GM15510 (cell line): ENCODE measurements around the gene OXLD1.

Source experiments
- POLR2A ChIP-seq: IDR thresholded peaks from 3 replicates; pipeline ENCODE4 v1.6.1; 2011; ENCODE audit warnings: borderline replicate concordance; ENCODE audit not compliant: insufficient read length; ENCODE audit errors: extremely low read depth

The OXLD1 gene

DNA sequence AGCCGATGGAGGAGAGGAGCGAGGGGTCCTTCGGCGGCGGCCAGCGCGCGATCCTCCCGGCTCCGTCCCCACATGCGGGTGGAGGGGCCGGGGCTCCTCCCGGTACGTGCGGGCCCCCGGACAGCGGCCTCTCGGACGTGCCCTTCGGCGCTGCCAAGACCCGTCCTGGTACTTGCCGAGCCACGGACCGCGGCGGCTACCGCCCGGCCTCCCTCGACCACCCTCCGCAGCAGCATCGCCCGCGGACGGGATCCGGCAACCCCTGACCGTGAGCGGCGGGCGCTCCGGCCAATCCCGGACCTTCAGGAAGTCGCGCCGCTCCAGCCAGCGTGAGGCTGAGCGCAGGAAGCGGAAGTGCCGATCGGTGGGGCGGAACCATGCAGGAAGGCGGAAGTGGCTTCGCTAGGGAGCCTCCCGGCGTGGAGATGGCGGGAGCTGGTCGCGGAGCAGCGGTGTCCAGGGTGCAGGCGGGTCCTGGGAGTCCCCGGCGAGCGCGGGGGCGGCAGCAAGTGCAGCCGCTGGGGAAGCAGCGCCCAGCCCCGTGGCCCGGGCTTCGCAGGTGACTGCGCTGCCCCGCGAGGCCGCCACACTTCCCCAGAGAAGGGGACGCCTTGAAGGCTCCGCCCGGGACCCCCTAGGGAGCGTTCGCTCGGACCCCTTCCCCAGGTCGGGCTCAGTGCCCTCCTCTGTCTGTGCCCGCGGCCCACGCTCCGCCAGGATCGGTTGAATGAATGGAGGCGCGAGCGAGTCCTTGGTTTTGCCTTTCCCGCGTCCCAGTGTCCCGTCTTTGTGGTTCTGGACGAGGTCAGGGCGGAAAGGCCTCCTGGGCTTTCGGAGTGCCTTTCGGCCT is at the start of gene OXLD1, which contains the start of gene CCDC137:
TSS of gene OXLD1 (minus strand) at position 264 of the 850 bp plus-strand sequence. CDS start at position 236, 28 bp downstream.
TSS of gene CCDC137 (plus strand) at position 396 of the 850 bp plus-strand sequence. CDS start at position 426, 30 bp downstream.
- peak; percentile 98 for TF ChIP-seq POLR2A

- TF ChIP-seq POLR2A, result no peak
Measured at GRCh38 chr17:81715107-81715871, 48.9 kb upstream of the OXLD1 start.

- TF ChIP-seq POLR2A, result no peak
Measured at GRCh38 chr17:81714412-81715106, 48.2 kb upstream of the OXLD1 start.

GRCh38 chr17:81713556-81714411 is 47.4 kb upstream of the OXLD1 start:
- no peak for TF ChIP-seq POLR2A

GRCh38 chr17:81713004-81713555 is 46.7 kb upstream of the OXLD1 start:
- TF ChIP-seq POLR2A, result no peak

DNA sequence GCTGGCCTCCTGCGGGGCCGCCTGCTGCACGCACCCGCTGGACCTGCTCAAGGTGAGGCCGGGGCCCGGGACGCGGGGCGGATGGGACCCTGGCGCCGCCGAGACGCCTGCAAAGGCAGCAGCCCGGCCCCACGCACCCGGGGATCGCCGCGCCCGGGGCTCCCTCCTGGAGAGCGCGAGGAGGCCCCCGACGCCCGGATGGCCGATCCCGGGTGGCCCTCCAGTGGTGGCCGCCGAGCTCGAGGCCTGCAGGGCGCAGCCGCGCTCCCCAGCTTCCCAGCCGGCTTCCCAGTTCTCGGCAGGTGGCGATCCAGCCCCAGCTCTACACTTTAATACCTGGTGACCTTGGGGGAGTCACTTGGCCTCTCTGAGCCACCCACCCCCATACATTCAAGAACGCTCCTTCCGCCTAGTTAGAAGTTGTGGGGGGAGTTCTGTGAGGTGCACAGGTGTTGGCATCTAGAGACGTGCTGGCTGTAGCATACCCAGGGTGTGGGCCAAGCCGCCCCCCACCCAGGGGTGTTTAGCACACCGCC is 46.1 kb upstream of the OXLD1 start:
- no peak for TF ChIP-seq POLR2A

DNA sequence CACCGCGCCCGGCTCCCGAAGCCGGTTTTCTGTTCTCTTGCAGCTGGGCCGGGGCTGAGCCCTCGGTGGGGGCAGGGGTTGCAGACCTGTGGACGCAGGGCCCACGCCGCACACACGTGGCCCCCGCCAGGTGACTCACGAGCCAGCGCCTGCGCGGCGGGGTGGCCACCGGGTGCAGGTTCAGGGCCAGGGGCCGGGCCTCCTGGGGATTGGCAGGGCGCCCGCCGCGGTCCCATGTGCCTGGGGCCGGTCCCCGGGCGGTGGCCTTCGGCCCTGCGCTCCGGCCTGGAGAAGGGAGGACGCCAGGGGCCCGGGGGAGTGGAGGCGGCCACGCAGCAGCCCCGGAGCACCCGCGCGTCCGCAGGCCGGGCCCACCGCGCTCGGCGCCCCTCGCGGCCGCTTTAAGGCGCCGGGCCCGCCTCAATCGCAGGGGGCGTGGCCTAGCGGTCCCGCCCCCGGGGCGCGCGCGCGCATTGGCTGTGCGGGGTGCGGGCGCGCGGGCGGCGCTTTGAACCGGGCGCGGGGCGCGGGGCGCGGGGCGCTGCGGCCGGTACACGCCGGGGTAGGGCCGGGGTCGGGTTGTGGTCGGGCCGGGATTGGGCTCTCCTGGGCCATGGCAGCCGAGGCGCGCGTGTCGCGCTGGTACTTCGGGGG is 45.5 kb upstream of the OXLD1 start, which contains the start of gene SLC25A10:
TSS of gene SLC25A10 (plus strand) at position 471 of the 654 bp plus-strand sequence. CDS start at position 614, 143 bp downstream.
- TF ChIP-seq POLR2A, result peak; percentile 47

DNA sequence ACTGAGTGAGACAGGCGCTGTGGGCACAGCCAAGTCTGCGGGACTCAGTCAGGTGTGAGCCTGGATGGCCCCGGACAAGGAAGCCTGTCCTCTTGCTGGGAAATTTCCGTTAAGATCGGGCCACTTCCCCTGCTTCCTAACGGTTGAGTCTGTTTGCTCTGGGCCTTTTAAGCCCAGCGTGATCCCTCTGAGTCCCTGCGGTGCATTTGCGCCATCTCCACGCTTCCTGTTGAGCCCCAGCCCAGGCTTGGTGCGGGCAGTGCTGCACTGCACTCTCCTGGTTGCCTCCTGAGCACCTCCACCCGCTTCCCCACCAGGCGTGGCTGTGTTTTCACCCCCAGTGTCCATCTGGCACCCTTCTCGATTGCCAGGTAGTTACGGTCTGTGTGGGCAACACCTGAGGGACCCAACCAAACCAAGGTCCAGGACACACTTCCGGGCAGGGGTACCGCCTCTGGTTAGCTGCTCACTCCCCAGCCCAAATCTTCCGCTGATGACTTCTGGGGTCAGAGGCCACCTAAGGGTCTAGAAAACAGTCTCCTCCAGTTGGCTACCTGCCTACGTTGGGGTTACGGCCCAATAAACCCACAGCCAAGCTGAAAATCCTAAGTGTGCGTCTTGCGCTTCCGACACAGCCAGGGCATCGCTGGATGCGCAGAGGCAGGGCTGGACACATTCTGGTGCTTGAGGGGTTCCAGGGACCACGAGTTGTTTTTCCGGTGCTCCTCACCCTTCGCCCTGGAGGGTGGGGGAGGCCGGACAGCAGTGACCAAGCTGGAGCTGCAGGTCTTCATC is 44.3 kb upstream of the OXLD1 start:
- peak; percentile 27 for TF ChIP-seq POLR2A

- TF ChIP-seq POLR2A, result peak; percentile 4
Measured at GRCh38 chr17:81708739-81709185, 42.4 kb upstream of the OXLD1 start.

GRCh38 chr17:81707725-81708646 is 41.6 kb upstream of the OXLD1 start:
- peak; percentile 28 for TF ChIP-seq POLR2A
